Measurements from ENCODE around the gene ZBED6. TPM values are rescaled to one million over a fixed set of nuclear protein-coding genes. Genes with fewer than 3 reads are reported as not detected.
"Not testable (repeated sequence)": the region's sequence is repeated elsewhere in the genome, so short reads cannot be mapped to it uniquely, and the experiment has no call there.

The ZBED6 gene
- total RNA-seq, 1 experiment from 2014 or later: 13.4 TPM

DNA sequence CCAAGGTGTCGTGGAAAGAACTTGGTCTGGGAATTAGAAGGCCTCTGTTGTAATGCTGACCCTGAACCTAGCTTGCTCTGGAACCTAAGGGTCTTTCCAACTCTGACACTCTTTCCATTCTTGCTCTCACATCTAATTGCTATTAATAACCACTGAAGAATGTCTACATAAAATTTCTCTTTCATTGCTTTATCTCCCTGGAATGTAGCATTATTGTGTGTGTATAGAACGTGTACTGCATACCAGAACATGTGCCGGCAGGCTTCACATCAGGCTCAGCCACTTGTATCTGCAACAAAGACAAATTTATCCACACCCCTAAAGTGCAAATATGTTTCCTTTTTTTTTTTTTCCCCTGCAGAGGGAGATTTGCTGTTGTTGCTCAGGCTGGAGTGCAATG is 44.4 kb upstream of the ZBED6 start:
- H3K4me3 Mint-ChIP-seq: no peak overlapping the region
- H3K27ac Mint-ChIP-seq: no peak overlapping the region
- ChIA-PET CTCF (interaction anchor here (0.8 kb wide), 1 partner anchor 378 kb away, joined by 3 read pairs; no protein-coding TSS in a partner anchor), POLR2A (interaction anchor here (0.7 kb wide), 1 partner anchor 517 kb away, joined by 3 read pairs; no protein-coding TSS in a partner anchor)
- no peaks in the 10 kb centered on the region for H3K36me3 Mint-ChIP-seq
- DNase-seq (ENCODE audit: low spot score) (no peak), ATAC-seq (no peak)
- H3K4me1 Mint-ChIP-seq: peaks cover 11% of the 10 kb centered on the region
- H3K9me3 Mint-ChIP-seq: no peaks in the 10 kb centered on the region
- TF ChIP-seq ZNF121 (CRISPR knock-in tag; IDR thresholded peaks at IDR 0.05) (no peak), IRF2 (CRISPR knock-in tag; IDR thresholded peaks at IDR 0.05; ENCODE audit: borderline replicate concordance, low read depth) (no peak), NFE2L1 (CRISPR knock-in tag; IDR thresholded peaks at IDR 0.05) (no peak), ZNF219 (CRISPR knock-in tag; IDR thresholded peaks at IDR 0.05; ENCODE audit: borderline replicate concordance) (no peak), SMAD4 (CRISPR knock-in tag; IDR thresholded peaks at IDR 0.05) (no peak), MYBL2 (CRISPR knock-in tag; IDR thresholded peaks at IDR 0.05) (no peak), SMAD3 (CRISPR knock-in tag; IDR thresholded peaks at IDR 0.05; ENCODE audit: borderline replicate concordance) (no peak), NR1H2 (CRISPR knock-in tag; IDR thresholded peaks at IDR 0.05) (no peak), OVOL2 (CRISPR knock-in tag; IDR thresholded peaks at IDR 0.05; ENCODE audit: borderline replicate concordance) (no peak), SOX15 (CRISPR knock-in tag; IDR thresholded peaks at IDR 0.05) (no peak), NR3C1 (CRISPR knock-in tag; conservative IDR thresholded peaks at IDR 0.05; ENCODE audit: low read depth) (no peak), FOXP1 (CRISPR knock-in tag; IDR thresholded peaks at IDR 0.05; ENCODE audit: borderline replicate concordance) (no peak)
- TF ChIP-seq, protein P1, sequence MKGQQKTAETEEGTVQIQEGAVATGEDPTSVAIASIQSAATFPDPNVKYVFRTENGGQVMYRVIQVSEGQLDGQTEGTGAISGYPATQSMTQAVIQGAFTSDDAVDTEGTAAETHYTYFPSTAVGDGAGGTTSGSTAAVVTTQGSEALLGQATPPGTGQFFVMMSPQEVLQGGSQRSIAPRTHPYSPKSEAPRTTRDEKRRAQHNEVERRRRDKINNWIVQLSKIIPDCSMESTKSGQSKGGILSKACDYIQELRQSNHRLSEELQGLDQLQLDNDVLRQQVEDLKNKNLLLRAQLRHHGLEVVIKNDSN (CRISPR knock-in tag; IDR thresholded peaks at IDR 0.05): no peak
- TF ChIP-seq, protein P2, sequence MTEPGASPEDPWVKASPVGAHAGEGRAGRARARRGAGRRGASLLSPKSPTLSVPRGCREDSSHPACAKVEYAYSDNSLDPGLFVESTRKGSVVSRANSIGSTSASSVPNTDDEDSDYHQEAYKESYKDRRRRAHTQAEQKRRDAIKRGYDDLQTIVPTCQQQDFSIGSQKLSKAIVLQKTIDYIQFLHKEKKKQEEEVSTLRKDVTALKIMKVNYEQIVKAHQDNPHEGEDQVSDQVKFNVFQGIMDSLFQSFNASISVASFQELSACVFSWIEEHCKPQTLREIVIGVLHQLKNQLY (CRISPR knock-in tag; IDR thresholded peaks at IDR 0.05): no peak
- TF ChIP-seq, protein P3, sequence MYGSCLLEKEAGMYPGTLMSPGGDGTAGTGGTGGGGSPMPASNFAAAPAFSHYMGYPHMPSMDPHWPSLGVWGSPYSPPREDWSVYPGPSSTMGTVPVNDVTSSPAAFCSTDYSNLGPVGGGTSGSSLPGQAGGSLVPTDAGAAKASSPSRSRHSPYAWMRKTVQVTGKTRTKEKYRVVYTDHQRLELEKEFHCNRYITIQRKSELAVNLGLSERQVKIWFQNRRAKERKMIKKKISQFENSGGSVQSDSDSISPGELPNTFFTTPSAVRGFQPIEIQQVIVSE (CRISPR knock-in tag; IDR thresholded peaks at IDR 0.05; ENCODE audit: borderline replicate concordance): no peak
- TF ChIP-seq, protein P4, sequence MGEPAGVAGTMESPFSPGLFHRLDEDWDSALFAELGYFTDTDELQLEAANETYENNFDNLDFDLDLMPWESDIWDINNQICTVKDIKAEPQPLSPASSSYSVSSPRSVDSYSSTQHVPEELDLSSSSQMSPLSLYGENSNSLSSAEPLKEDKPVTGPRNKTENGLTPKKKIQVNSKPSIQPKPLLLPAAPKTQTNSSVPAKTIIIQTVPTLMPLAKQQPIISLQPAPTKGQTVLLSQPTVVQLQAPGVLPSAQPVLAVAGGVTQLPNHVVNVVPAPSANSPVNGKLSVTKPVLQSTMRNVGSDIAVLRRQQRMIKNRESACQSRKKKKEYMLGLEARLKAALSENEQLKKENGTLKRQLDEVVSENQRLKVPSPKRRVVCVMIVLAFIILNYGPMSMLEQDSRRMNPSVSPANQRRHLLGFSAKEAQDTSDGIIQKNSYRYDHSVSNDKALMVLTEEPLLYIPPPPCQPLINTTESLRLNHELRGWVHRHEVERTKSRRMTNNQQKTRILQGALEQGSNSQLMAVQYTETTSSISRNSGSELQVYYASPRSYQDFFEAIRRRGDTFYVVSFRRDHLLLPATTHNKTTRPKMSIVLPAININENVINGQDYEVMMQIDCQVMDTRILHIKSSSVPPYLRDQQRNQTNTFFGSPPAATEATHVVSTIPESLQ (CRISPR knock-in tag; IDR thresholded peaks at IDR 0.05): no peak
- TF ChIP-seq, protein P5, sequence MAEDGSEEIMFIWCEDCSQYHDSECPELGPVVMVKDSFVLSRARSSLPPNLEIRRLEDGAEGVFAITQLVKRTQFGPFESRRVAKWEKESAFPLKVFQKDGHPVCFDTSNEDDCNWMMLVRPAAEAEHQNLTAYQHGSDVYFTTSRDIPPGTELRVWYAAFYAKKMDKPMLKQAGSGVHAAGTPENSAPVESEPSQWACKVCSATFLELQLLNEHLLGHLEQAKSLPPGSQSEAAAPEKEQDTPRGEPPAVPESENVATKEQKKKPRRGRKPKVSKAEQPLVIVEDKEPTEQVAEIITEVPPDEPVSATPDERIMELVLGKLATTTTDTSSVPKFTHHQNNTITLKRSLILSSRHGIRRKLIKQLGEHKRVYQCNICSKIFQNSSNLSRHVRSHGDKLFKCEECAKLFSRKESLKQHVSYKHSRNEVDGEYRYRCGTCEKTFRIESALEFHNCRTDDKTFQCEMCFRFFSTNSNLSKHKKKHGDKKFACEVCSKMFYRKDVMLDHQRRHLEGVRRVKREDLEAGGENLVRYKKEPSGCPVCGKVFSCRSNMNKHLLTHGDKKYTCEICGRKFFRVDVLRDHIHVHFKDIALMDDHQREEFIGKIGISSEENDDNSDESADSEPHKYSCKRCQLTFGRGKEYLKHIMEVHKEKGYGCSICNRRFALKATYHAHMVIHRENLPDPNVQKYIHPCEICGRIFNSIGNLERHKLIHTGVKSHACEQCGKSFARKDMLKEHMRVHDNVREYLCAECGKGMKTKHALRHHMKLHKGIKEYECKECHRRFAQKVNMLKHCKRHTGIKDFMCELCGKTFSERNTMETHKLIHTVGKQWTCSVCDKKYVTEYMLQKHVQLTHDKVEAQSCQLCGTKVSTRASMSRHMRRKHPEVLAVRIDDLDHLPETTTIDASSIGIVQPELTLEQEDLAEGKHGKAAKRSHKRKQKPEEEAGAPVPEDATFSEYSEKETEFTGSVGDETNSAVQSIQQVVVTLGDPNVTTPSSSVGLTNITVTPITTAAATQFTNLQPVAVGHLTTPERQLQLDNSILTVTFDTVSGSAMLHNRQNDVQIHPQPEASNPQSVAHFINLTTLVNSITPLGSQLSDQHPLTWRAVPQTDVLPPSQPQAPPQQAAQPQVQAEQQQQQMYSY (CRISPR knock-in tag; IDR thresholded peaks at IDR 0.05): no peak
- TF ChIP-seq, protein P6, sequence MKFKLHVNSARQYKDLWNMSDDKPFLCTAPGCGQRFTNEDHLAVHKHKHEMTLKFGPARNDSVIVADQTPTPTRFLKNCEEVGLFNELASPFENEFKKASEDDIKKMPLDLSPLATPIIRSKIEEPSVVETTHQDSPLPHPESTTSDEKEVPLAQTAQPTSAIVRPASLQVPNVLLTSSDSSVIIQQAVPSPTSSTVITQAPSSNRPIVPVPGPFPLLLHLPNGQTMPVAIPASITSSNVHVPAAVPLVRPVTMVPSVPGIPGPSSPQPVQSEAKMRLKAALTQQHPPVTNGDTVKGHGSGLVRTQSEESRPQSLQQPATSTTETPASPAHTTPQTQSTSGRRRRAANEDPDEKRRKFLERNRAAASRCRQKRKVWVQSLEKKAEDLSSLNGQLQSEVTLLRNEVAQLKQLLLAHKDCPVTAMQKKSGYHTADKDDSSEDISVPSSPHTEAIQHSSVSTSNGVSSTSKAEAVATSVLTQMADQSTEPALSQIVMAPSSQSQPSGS (CRISPR knock-in tag; IDR thresholded peaks at IDR 0.05; ENCODE audit: borderline replicate concordance, low read depth): no peak
- TF ChIP-seq, protein P7, sequence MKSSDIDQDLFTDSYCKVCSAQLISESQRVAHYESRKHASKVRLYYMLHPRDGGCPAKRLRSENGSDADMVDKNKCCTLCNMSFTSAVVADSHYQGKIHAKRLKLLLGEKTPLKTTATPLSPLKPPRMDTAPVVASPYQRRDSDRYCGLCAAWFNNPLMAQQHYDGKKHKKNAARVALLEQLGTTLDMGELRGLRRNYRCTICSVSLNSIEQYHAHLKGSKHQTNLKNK (CRISPR knock-in tag; IDR thresholded peaks at IDR 0.05): no peak
- TF ChIP-seq, protein P8, sequence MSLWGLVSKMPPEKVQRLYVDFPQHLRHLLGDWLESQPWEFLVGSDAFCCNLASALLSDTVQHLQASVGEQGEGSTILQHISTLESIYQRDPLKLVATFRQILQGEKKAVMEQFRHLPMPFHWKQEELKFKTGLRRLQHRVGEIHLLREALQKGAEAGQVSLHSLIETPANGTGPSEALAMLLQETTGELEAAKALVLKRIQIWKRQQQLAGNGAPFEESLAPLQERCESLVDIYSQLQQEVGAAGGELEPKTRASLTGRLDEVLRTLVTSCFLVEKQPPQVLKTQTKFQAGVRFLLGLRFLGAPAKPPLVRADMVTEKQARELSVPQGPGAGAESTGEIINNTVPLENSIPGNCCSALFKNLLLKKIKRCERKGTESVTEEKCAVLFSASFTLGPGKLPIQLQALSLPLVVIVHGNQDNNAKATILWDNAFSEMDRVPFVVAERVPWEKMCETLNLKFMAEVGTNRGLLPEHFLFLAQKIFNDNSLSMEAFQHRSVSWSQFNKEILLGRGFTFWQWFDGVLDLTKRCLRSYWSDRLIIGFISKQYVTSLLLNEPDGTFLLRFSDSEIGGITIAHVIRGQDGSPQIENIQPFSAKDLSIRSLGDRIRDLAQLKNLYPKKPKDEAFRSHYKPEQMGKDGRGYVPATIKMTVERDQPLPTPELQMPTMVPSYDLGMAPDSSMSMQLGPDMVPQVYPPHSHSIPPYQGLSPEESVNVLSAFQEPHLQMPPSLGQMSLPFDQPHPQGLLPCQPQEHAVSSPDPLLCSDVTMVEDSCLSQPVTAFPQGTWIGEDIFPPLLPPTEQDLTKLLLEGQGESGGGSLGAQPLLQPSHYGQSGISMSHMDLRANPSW (CRISPR knock-in tag; conservative IDR thresholded peaks at IDR 0.05; ENCODE audit: low read depth): no peak
- no peaks in the 10 kb centered on the region for H3K27me3 Mint-ChIP-seq (ENCODE audit: low read depth)

DNA sequence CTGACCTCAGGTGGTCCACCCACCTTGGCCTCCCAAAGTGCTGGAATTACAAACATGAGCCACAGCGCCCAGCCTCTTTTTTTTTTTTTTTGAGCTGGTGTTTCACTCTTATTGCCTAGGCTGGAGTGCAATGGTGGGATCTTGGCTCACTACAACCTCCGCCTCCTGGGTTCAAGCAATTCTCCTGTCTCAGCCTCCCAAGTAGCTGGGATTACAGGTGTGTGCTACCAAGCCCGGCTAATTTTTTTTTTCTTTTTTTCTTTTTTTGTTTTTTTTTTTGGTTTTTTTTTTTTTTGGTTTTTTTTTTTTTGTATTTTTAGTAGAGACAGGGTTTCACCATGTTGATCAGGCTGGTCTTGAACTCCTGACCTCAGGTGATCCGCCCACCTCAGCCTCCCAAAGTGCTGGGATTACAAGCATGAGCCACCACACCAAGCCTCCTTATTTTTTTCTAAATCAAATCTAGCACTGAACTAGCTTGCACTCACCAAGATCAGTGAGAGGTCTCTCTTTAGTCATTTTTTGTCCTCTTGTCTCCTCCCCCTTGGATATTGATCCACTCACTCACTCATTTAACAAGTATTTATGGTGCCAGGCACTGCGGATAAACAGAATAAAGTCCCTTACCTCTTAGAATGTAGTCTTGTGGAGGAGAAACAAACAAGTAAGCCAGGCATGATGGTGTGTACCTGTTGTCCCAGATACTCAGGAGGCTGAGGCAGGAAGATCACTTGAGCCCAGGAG is 43.6 kb upstream of the ZBED6 start:
- H3K27me3 Mint-ChIP-seq (ENCODE audit: low read depth); H3K27ac Mint-ChIP-seq; H3K4me3 Mint-ChIP-seq; ATAC-seq; DNase-seq (ENCODE audit: low spot score); H3K36me3 Mint-ChIP-seq; H3K9me3 Mint-ChIP-seq: not testable (repeated sequence)
- peaks cover 11% of the 10 kb centered on the region for H3K4me1 Mint-ChIP-seq
- ChIA-PET POLR2A (interaction anchor here (0.6 to 0.7 kb wide), 2 partner anchors 517 to 903 kb away, joined by 3 read pairs; no protein-coding TSS in a partner anchor), CTCF (interaction anchor here (0.7 kb wide), 1 partner anchor 304 kb away, joined by 3 read pairs; no protein-coding TSS in a partner anchor)

Measured in WTC11 (cell line).